Measurements from ENCODE around the gene MSRB1. TPM values are rescaled to one million over a fixed set of nuclear protein-coding genes. Genes with fewer than 3 reads are reported as not detected.

MSRB1 gene
- total and polyA plus RNA-seq, 9 of the 15 experiments (the other 6 are each of a cell fraction or from before 2014, with no cell fraction given) = 5.4 to 33.7 (median 25.7) TPM

DNA sequence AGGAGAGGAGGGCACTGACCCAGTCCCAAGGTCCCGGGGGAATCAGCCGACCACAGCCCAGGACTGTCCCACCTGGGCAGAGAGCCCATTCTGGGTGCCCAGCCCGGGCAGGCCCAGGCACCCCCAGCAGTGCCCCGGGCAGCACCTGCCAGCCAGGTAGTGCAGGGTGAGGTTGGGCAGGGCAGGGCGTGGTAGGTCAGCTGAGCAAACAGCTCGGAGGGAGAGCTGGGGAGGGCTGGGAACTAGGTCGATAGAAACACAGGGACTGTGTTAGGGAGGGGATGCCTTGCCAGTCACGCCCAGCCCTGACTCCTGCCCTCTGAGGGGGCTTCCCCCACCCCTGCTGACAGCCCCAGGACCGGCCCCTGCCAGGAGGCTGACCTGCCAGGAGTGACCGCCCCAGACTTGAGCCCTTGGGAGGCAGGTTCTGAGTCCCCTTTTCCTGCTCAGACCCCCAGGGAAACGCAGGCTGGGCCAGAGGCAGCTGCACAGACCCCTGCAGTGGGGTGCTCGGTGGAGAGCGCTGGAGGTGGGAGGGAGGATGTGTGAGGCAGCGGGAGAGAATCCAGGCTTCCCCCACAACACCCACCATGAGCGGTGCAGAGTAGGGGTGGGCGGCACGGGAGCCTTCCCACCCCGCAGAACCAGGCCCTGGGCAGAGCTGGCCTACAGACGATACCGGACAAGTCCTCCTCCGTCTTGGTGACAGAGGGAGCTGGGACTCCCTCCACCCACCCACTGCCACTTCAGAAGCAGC is 29.5 kb downstream of the MSRB1 start (continued):
- TF ChIP-seq MYBL2 (IDR thresholded peaks at IDR 0.05; ENCODE audit: low read depth) = no peak
- no peak for TF ChIP-seq MYBL2 (CRISPR knock-in tag; IDR thresholded peaks at IDR 0.05; ENCODE audit: borderline replicate concordance)
- TF ChIP-seq, protein P1, sequence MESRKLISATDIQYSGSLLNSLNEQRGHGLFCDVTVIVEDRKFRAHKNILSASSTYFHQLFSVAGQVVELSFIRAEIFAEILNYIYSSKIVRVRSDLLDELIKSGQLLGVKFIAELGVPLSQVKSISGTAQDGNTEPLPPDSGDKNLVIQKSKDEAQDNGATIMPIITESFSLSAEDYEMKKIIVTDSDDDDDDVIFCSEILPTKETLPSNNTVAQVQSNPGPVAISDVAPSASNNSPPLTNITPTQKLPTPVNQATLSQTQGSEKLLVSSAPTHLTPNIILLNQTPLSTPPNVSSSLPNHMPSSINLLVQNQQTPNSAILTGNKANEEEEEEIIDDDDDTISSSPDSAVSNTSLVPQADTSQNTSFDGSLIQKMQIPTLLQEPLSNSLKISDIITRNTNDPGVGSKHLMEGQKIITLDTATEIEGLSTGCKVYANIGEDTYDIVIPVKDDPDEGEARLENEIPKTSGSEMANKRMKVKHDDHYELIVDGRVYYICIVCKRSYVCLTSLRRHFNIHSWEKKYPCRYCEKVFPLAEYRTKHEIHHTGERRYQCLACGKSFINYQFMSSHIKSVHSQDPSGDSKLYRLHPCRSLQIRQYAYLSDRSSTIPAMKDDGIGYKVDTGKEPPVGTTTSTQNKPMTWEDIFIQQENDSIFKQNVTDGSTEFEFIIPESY (CRISPR knock-in tag; IDR thresholded peaks at IDR 0.05) = no peak
- no peak for TF ChIP-seq SIN3B (IDR thresholded peaks at IDR 0.05; ENCODE audit: low read depth)
- no peak for TF ChIP-seq KDM2B (CRISPR knock-in tag; IDR thresholded peaks at IDR 0.05)
- no peak for TF ChIP-seq ZFP30 (CRISPR knock-in tag; IDR thresholded peaks at IDR 0.05; ENCODE audit: borderline replicate concordance)
- TF ChIP-seq PHF21A (IDR thresholded peaks at IDR 0.05; ENCODE audit: borderline replicate concordance, low read depth) = no peak
- TF ChIP-seq, protein P2, sequence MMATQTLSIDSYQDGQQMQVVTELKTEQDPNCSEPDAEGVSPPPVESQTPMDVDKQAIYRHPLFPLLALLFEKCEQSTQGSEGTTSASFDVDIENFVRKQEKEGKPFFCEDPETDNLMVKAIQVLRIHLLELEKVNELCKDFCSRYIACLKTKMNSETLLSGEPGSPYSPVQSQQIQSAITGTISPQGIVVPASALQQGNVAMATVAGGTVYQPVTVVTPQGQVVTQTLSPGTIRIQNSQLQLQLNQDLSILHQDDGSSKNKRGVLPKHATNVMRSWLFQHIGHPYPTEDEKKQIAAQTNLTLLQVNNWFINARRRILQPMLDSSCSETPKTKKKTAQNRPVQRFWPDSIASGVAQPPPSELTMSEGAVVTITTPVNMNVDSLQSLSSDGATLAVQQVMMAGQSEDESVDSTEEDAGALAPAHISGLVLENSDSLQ (IDR thresholded peaks at IDR 0.05) = no peak
- TF ChIP-seq FOXP1 (CRISPR knock-in tag; IDR thresholded peaks at IDR 0.05) = no peak
- no peak for TF ChIP-seq ELF2 (CRISPR knock-in tag; IDR thresholded peaks at IDR 0.05)
